ENCODE data around the gene FAM204A.

FAM204A gene

DNA sequence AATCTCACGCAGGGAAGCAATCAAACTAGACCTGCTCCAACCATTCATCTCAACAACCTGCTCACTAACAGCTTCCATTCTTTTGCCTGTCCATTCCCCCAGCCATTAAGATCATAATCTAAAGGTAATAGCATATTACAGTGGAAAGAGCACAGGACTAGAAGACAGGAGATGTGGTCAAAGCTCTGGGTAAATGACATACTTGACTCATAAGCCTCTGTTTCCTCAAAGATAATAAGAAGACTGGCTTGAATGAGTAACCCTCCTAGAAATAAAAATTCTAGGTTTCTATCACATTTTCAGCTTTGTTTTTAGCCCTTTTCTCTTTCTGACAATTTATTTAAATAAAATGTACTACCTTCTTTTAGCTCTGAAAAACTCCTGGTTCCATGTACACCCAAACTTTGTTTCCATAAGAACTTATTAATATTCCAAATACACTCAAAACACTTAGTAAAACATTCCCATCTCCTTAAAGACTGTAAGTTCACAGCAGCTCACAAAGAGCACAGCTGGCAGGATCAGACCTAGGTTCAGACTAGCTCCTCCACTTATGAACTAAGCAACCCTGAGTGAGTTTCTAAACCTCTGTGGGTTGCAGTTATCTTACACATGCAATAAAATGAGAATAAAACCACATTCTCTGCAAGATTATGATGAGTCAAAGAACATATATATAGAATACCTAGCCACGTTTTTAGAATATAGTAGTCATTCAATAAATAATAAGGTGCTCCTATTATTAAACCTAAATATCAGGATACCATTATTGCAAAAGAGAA, 11.6 kb downstream of the FAM204A start:
- Histone ChIP-seq H3K27ac (no peak overlapping the region), H3K36me3 (peaks cover 75% of the 10 kb centered on the region)
- DNase-seq: no peak

DNA sequence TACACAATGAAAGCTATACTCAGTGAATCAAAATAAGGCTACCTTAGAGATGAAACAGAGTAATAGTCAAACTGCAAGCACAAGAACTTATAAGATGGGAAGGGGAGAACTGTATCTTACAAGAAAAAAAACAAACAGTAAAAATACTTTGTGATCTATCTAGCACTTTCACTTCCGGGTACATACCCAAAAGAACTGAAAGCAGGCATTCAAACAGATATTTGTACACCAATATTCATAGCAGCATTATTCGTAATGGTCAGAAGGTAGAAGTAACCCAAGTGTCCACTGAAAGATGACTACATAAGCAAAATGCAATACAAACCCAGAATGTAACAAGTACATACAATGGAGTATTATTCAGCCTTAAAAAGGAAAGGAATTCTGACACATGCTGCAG, 18.0 kb downstream of the FAM204A start:
- Histone ChIP-seq H3K27ac (no peak overlapping the region), H3K4me3 (ENCODE audit: low read depth, low read length) (no peak overlapping the region), H3K27me3 (ENCODE audit: insufficient read depth, low read depth, severe bottlenecking) (no peaks in the 10 kb centered on the region), H3K36me3 (peaks cover 33% of the 10 kb centered on the region), H3K9me3 (ENCODE audit: severe bottlenecking) (no peaks in the 10 kb centered on the region)
- no peak for DNase-seq
- TF ChIP-seq, protein P1, sequence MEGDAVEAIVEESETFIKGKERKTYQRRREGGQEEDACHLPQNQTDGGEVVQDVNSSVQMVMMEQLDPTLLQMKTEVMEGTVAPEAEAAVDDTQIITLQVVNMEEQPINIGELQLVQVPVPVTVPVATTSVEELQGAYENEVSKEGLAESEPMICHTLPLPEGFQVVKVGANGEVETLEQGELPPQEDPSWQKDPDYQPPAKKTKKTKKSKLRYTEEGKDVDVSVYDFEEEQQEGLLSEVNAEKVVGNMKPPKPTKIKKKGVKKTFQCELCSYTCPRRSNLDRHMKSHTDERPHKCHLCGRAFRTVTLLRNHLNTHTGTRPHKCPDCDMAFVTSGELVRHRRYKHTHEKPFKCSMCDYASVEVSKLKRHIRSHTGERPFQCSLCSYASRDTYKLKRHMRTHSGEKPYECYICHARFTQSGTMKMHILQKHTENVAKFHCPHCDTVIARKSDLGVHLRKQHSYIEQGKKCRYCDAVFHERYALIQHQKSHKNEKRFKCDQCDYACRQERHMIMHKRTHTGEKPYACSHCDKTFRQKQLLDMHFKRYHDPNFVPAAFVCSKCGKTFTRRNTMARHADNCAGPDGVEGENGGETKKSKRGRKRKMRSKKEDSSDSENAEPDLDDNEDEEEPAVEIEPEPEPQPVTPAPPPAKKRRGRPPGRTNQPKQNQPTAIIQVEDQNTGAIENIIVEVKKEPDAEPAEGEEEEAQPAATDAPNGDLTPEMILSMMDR (IDR thresholded peaks at IDR 0.05; ENCODE audit: low read depth, low read length): no peak

More for the DNA sequence above, 11.6 kb downstream of the FAM204A start:
- TF ChIP-seq, protein P1 (IDR thresholded peaks at IDR 0.05; ENCODE audit: low read depth, low read length): no peak
- H3K27me3 ChIP-seq (ENCODE audit: insufficient read depth, low read depth, severe bottlenecking): no peaks in the 10 kb centered on the region
- no peak overlapping the region for H3K4me3 ChIP-seq (ENCODE audit: low read depth, low read length)
- H3K9me3 ChIP-seq (ENCODE audit: severe bottlenecking): no peaks in the 10 kb centered on the region

- H3K36me3 ChIP-seq: peaks cover 18% of the 10 kb centered on the region
- DNase-seq: no peak
- H3K9me3 ChIP-seq (ENCODE audit: severe bottlenecking): no peaks in the 10 kb centered on the region
These were observed 20.2 kb downstream of the FAM204A start for GRCh38 chr10:118321724-118322575.

GRCh38 chr10:118315629-118316028, 26.5 kb downstream of the FAM204A start:
- no peak for DNase-seq
- H3K9me3 ChIP-seq (ENCODE audit: severe bottlenecking): no peaks in the 10 kb centered on the region
- H3K4me3 ChIP-seq (ENCODE audit: low read depth, low read length): no peak overlapping the region
- H3K27ac ChIP-seq: no peak overlapping the region
- no peaks in the 10 kb centered on the region for H3K27me3 ChIP-seq (ENCODE audit: insufficient read depth, low read depth, severe bottlenecking)
- TF ChIP-seq, protein P1 (IDR thresholded peaks at IDR 0.05; ENCODE audit: low read depth, low read length): no peak
- 0 out of 2 replicates have a peak, but pooled peaks cover 3% of the 10 kb centered on the region for H3K36me3 ChIP-seq

More at GRCh38 chr10:118321724-118322575, 20.2 kb downstream of the FAM204A start:
- Histone ChIP-seq H3K27me3 (ENCODE audit: insufficient read depth, low read depth, severe bottlenecking) (no peaks in the 10 kb centered on the region), H3K4me3 (ENCODE audit: low read depth, low read length) (no peak overlapping the region), H3K27ac (no peak overlapping the region)
- TF ChIP-seq, protein P1 (IDR thresholded peaks at IDR 0.05; ENCODE audit: low read depth, low read length): no peak

DNA sequence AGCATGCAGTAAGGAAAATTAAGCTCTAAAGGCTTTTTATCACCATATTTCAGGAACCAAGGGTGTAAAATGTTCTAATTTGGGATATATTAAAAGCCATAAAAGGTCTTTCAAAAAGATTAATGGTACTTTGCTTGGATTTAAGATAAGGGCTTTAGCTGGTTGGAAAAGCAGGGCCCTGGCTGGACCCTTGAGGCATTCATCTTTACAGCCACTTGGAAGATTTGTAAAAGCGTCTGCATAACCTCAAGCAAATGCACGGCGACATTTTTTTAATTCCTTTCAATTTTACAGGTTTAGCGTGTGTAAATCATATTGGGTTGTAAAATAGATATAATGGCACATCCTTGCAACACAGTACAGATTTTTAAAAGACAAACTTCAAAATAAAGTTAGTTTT, 27.2 kb downstream of the FAM204A start:
- no peak for DNase-seq
- Histone ChIP-seq H3K27me3 (ENCODE audit: insufficient read depth, low read depth, severe bottlenecking) (no peaks in the 10 kb centered on the region), H3K9me3 (ENCODE audit: severe bottlenecking) (no peaks in the 10 kb centered on the region), H3K4me3 (ENCODE audit: low read depth, low read length) (no peak overlapping the region), H3K27ac (no peak overlapping the region), H3K36me3 (peaks cover 3% of the 10 kb centered on the region; the same call in 1 of the 2 replicates)
- TF ChIP-seq, protein P1 (IDR thresholded peaks at IDR 0.05; ENCODE audit: low read depth, low read length): no peak

Measured in WERI-Rb-1 (cell line).